GM18519 (cell line): ENCODE data around the gene AP1S1.

ENCODE experiments used
- ATAC-seq: cut with Tn5 transposase; IDR thresholded peaks from one replicate; pipeline ENCODE4 v1.9.1; 2021; ENCODE audit warnings: mild to moderate bottlenecking, moderate library complexity; ENCODE audit not compliant: unreplicated experiment, low FRiP score

The AP1S1 gene

GRCh38 chr7:101169838-101170551, 15.7 kb downstream of the AP1S1 start:
- ATAC-seq: no peak

- ATAC-seq: no peak
These were observed 16.6 kb downstream of the AP1S1 start for GRCh38 chr7:101170617-101171441.

- ATAC-seq: no peak
These were observed 17.2 kb downstream of the AP1S1 start for GRCh38 chr7:101171442-101171837.

- no peak for ATAC-seq
These were observed 18.0 kb downstream of the AP1S1 start for GRCh38 chr7:101172005-101172853.

- no peak for ATAC-seq
These were observed 18.8 kb downstream of the AP1S1 start for GRCh38 chr7:101172854-101173751.

- no peak for ATAC-seq
These were observed 19.5 kb downstream of the AP1S1 start for GRCh38 chr7:101173752-101174244.

GRCh38 chr7:101174322-101174854, 20.1 kb downstream of the AP1S1 start:
- ATAC-seq: no peak

- no peak for ATAC-seq
These were observed 21.4 kb downstream of the AP1S1 start for GRCh38 chr7:101175664-101176063.

GRCh38 chr7:101177644-101178043, 23.4 kb downstream of the AP1S1 start:
- ATAC-seq: no peak

GRCh38 chr7:101179117-101179516, 24.8 kb downstream of the AP1S1 start:
- ATAC-seq: no peak

- ATAC-seq: no peak
These were observed 25.4 kb downstream of the AP1S1 start for GRCh38 chr7:101179713-101180112.

- ATAC-seq: no peak
These were observed 26.0 kb downstream of the AP1S1 start, which contains the start of gene NAT16 for GRCh38 chr7:101180130-101180755. Gene NAT16 (minus strand): TSS chr7:101180293. CDS start chr7:101174807, 5,486 bp downstream.

- no peak for ATAC-seq
These were observed 31.1 kb downstream of the AP1S1 start for GRCh38 chr7:101185258-101185839.

GRCh38 chr7:101186194-101186593, 31.9 kb downstream of the AP1S1 start:
- ATAC-seq: no peak

- ATAC-seq: no peak
These were observed 32.7 kb downstream of the AP1S1 start for GRCh38 chr7:101186844-101187428.

- ATAC-seq: no peak
These were observed 34.8 kb downstream of the AP1S1 start for GRCh38 chr7:101189109-101189508.

- ATAC-seq: no peak
These were observed 41.6 kb downstream of the AP1S1 start for GRCh38 chr7:101195884-101196283.

GRCh38 chr7:101197991-101198390, 43.7 kb downstream of the AP1S1 start:
- no peak for ATAC-seq
